RPMI7951 (cell line): ENCODE results near the gene C1orf53. TPM values are rescaled to one million over a fixed set of nuclear protein-coding genes. Genes with fewer than 3 reads are reported as not detected.
"Not testable (repeated sequence)": the region's sequence is repeated elsewhere in the genome, so short reads cannot be mapped to it uniquely, and the experiment has no call there.

Experiments
- DNase-seq: peaks from one replicate; pipeline ENCODE4 v3.0.0-alpha.2; 2012; ENCODE audit warnings: low read depth
- total RNA-seq: library from RNA; depleted of rRNA; stranded (reverse); fragments of >200 nt; shearing (Covaris generic); gene quantifications from 2 replicates; pipeline ENCODE4 v1.2.3, GENCODE V29; 2014; rRNA removed

C1orf53 gene
- 2.6 and 8.3 TPM in 2 replicates for total RNA-seq

DNA sequence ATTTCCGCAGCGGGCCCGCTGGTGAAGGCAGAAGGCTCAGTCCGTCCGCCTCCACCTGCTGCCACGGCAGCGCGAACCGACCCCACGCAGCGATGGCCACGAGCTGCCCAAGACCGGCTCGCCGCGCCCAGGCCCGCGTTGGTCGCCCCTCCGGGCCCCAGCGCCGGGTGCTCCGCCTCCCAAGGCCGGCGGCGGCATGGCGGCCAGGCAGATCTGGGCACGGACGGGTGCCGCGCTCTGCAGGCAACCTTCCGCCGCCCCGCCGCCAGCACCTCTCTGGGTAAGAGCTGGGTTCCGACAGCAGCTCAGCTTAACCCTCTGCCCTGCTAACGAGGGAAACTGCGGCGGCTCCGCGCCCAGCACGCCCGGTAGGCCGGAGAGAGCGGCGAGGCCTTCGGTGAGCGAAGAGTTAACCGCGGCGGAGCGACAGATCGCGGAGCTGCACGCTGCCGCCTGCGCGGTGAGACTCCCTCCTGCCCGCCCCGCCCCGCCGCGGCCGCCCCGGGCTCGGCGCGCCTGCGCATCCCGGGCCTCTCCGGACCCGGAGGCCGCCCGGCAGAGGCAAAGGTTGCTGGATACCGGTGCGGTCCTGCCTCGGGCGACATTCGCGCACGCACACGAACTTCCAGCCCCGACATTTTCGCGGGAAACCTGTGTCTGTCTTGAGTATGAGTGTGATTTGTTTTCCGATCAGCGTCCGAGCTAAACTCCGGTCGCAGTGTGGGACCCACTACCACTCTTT, at the start of gene C1orf53:
Gene C1orf53, plus strand, starts transcription at position 177 of the 742 bp plus-strand sequence. Its CDS starts 20 bp downstream, at position 197.
- peak; percentile 84 for DNase-seq

DNA sequence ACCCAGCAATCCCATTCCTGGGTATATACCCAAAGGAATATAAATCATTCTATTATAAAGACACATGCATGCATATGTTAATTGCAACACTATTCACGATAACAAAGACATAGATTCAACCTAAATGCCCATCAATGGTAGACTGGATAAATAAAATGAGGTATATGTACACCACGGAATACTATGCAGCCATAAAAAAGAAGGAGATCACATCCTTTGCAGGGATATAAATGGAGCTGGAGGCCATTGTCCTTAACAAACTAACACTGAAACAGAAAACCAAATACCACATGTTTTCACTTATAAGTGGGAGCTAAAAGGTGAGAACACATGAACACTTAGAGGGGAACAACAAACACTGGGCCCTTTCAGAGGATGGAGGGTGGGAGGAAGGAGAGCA, 46.7 kb upstream of the C1orf53 start:
- not testable (repeated sequence) for DNase-seq

DNA sequence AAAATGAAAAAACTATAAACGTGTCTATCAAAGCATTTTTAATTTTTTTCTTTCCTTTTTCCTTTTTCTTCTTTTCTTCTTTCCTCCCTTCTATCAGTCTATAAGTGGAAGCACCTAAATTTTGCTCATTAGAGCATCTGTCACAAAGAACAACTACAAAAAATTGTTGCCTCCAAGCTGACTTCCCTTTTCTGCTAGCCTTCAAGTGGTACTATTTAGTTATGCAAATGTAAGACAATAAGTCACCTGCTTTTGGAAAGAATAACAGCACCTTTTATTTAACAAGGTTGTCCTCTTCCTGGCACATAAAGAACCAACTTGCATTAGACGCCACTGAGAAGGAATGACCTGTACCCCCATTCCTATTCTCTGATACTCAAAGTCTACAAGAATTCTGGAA, 45.0 kb upstream of the C1orf53 start:
- DNase-seq: no peak

DNA sequence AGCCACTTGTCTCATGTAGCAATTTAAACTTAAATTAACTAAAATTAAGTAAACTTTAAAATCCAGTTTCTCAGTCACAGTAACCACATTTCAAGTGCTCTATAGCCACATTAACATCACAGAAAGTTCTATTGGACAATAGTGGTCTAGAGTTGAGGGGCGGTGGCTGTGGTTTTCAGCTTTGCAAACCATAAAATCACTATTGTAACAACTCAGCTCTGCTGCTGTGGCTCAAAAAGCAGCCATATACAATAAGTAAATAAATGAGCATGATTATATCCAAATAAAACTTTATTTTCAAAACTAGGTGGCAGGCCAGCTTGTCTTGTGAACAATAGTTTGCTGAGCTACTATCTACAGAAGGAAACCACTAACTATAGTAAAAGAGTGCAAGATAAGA, 43.4 kb upstream of the C1orf53 start:
- no peak for DNase-seq

DNA sequence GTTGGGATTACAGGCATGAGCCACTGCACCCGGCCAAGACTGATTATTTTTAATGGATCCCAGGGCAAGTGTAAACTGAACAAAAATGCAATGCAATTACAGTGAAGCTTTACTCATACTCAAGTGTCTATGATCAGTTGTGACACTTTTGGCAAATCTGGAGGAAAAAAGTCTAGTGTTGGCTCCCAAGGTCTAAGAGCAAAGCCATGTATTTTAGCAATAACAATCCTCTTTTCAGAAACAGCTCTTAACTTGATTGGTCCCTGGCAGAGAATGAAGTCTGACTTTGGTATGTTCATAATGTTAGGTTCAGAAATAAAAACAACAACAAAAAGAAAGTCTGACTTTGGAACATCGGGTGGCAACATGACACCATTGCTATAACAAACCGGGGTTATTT, 40.2 kb upstream of the C1orf53 start:
- no peak for DNase-seq

DNA sequence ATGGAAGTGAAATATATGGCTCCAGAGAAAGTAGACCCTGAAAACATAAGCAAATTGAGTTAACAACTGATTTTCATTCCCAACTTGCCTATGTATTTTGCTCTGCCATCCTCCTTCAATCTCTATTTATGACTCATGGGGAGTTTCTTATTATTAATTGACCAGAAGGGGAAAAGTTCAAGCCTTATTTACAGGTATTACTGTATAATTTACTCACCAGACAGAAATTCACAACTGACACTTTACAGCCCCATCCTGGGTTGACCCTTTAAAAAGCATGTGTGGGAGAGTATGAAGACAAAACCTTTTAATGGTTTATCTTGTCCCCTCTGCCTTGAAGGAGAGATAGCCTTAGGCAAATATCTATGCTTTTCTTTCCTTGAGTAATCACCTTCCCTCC, 39.8 kb upstream of the C1orf53 start:
- DNase-seq: no peak

DNA sequence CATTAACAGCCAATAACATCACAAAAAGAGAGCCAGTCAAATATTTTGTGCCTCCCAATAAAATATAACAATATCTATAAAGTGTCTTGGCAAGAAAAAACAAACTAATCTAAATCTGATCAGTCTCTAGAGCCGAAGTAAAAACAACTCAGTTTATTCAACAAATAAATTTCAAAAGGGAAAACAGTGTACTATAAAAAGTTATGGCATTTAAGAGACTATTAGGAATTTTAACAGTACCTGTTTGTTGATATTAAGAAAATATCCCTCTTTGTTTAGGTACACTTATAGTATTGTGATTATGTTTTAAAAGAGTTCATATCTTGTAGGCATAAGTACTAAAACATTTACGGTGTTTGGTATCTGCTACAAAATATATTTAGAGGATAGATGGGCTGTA, 36.6 kb upstream of the C1orf53 start:
- DNase-seq: no peak

DNA sequence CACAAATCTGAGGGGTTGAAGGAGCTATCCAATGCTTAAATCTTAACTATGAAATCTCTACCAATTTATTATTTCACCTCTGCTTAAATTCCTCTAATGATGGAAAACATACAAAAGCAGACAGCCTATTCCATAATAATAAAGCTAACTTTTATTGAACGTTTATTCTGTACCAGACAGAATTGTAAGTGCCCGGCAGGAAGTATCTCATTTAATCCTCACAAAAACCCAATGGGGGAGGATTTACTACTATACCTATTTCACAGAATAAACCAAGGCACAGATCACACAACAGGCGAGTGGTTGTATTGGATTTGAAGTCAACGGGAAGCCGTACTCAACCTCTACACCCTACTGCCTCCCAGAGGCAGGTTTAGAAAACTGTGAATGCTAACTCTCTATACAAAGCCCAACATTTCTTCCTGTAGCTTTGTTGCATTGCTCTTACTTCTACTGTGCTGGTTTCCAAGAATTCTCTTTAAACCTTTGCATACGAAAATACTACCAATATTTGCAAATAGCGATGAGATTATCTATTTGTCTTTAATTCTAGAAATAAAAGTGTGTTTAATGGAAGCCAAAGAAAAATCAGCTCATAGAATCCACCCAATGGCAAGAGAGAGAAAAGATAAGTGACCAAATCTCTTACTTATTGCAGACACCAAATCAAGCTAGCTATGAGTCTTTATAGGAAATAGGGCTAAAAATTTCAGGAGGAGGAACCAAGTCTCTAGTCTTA, 33.5 kb upstream of the C1orf53 start:
- peak; percentile 59 for DNase-seq

DNA sequence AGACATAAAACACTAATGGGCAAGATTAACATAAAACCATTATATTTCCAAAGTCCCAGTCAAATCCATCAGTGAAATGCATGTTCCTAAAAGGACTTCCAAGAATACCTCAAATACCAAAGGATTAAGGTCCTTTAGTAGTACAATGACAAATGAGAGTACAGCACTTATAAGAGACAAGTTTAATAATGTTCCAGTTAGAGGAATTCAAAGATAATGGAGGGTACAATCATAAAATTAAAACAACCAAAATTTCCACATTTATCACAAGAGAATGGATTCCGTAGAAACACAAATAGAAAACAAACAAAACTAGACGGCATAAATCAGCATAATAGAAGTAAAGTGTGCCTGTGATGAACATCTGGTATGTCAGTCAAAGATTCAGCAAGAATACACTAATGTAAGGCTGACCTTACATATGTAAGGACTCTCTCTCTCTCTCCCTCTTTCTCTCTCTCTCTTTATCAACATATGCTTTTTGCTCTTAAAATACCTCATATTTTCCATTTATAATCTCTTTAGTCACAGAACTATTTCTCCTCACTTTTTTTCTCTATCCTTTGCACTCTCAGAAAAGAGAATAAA, 32.8 kb upstream of the C1orf53 start:
- no peak for DNase-seq

DNA sequence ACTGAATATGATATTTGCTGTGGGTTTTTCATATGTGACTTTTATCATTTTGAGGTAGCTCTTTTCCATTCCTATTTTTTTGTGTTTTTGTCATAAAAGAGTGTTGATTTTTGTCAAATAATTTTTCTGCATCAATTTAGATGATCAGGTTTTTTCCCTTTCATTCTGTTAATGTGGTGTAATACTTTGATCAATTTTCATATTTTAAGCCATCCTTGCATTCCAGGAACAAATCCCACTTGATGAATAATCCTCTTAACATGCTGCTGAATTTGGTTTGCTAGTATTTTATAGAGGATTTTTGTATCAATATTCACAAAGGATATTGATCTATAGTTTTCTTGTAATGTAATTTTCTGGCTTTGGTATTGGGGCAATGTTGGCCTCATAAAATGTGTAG, 25.5 kb upstream of the C1orf53 start:
- no peak for DNase-seq

DNA sequence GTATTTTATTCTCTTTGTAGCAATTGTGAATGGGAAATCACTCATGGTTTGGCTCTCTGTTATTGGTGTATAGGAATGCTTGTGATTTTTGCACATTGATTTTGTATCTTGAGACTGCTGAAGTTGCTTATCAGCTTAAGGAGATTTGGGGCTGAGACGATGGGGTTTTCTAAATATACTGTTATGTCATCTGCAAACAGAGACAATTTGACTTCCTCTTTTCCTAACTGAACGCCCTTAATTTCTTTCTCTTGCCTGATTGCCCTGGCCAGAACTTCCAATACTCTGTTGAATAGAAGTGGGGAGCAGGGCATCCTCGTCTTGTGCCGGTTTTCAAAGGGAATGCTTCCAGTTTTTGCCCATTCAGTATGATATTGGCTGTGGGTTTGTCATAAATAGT, 22.0 kb upstream of the C1orf53 start:
- not testable (repeated sequence) for DNase-seq

DNA sequence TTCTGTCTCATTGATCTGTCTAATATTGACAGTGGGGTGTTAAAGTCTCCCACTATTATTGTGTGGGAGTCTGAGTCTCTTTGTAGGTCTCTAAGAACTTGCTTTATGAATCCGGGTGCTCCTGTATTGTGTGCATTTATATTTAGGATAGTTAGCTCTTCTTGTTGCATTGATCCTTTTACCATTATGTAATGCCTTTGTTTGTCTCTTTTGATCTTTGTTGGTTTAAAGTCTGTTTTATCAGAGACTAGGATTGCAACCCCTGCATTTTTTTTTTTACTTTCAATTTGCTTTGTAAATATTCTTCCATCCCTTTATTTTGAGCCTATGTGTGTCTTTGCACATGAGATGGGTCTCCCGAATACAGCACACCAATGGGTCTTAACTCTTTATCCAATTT, 20.2 kb upstream of the C1orf53 start:
- not testable (repeated sequence) for DNase-seq

DNA sequence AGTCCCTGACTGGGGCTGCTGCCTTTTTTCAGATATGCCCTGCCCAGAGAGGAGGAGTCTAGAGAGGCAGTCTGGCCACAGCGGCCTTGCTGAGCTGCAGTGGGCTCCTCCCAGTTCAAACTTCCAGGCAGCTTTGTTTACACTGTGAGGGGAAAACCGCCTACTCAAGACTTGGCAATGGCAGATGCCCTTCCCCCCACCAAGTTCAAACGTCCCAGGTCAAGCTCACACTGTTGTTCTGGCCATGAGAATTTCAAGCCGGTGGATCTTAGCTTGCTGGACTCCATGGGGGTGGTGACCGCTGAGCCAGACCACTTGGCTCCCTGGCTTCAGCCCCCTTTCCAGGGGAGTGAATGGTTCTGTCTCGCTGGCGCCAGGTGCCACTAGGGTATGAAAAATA, 18.3 kb upstream of the C1orf53 start:
- DNase-seq: no peak

DNA sequence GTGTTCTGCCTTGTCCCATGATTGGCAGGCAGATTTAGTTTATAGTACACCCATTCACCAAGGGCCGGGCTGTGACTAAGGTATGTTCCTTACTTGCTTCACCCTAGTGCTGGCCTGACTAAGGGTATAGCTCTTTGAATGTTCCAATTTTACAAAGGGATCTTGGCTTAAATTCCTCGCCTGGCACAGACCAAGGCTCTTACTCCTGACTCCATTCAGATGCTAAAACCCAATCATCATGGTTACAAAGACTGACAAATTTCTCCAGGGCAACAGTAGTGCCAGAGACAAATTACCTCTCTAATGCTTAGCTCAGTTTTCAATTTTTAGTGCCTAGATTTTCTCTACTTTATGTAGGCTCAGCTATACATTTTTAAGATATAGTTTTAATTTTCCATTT, 11.5 kb upstream of the C1orf53 start:
- DNase-seq: no peak

DNA sequence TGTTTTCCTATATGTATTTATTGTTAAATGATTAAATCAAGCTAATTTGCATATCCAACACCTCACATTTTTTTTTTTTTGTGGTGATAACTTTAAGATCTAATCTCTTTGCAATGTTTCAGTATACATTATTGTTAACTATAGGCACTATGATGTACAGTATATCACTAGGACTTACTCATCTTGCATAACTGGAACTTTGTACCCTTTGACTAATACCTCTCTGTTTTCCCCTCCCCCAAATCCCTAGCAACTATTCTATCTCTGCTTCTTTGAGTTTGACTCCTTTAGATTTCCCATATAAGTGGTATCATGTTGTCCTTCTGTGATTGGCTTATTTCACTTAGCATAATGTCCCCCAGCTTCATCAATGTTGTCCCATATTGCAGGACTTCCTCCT, 9.7 kb upstream of the C1orf53 start:
- no peak for DNase-seq

DNA sequence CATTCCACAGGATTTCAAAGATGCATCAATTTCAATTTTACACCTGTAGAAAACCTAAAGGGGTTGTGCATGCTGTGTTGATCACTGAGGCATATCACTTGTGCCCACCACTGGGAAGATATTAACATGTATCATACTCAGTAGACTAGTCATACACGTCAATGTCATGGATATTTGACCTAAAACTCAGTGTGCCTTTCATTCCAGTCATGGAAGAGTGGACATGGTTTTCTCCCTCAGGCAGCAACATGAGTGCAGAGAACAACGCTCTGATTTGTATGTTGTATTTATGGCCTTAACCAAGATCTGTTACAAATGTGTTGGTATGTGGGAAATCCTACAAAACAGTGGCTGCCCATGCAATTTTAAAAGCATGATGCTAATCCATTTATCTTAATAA, 6.1 kb upstream of the C1orf53 start:
- no peak for DNase-seq

DNA sequence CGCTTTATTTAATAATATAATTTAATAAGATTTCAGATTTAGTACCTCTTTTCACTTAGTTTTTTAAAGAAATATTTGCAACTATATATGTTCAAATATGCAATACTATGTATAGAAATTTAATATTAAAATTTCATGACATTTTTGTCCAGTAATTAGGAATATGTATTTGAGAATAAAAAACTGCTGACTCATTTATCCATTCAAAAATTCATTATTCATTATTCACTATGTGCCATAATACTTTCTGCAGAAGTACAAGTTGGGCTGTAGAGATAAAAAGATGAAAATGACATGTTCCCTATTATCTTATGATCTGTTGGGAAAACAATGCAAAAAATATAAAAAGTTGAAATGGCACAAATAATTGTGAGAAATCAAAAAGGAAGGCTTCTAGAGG, 3.4 kb upstream of the C1orf53 start:
- no peak for DNase-seq

DNA sequence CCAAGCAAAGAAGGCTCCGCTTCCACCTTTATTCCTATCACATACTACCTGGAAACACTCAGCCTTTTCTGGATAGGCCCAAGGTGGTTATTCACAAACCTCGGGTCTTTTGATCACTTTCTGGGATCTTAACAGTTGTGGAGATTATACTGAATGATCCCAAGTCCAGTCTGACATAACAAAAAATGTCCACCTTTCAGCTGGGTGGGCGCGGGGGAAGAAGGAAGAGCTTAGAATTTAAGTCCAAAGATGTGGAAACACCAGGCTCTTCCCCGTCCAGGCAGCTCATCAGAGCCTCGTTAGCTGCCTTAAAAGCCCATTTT, 338 bp upstream of the C1orf53 start:
- no peak for DNase-seq

DNA sequence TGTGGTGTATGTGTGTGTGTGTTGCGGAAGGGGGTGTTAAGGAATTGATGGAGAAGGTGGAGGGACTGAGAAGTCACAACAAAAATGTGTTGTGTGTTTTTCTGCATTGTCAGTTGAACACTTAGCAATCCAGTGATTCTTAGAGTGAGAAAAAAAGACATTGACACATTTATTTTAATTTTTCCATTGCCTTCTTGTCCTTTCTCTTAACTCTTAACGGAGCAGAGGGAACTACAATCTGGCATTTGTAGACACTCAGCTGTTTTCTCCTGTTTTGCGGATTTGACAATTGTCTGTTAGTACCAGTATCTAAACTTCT, 725 bp downstream of the C1orf53 start:
- DNase-seq: no peak

DNA sequence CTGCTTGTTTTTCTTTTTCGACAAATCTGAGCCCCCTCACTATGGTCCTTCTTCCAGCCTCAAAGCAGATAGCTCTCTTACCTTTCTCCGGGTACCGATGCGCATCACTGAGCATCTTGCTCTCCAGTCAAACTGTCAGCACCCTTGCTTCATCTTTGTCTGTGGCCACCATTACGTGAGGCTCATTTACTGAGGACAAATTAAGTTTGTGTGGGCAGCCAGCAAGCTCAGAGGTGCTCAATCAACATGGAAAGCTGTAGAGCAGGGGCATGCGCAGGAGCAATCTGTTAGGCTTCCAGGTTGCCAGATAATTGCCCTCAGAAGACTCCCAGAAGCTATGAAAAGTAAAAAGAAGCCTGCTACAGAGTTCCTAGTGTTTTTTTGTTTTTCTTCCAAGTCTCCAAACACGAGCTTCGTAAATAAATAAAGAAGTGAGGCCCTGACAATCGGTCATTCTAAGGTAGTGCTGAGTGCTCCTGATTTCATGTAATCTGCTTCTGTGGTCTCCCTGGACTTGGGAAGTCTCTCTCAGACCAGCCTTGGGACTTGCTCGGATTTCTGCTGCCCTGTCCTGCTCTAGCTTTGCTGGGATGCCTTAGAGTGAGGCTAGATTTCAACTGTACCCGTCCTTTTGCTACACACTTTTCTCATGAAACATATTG, 1.8 kb downstream of the C1orf53 start:
- no peak for DNase-seq

DNA sequence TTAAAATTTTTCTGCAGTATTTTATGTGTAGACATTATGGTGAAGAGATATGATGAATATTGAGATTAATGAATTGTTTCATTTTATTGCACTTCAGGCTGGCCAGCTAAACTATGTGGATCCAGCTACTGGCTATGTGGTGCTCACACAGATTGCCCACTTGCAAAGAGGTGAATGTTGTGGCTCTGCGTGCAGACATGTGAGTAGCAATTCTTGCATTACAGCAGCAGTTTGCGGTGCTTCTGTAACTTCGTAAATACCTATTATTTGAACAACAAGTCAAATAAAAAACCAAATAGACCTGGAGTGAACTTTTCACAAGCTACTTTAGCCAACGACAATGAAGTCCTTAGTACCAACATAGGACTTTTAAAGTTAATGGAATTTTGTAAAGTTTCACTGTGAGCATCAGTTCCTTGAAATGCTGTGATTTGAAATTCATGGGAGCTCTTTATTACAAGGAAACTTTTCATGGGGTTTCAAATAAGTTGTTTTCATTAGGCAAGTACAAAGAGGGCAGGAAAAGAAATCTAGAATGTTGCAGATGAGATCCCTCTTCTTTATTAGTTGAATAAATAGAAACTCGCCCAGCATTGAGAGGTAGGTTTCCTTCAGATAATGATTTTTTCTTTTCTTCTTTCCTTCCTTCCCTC, 3.4 kb downstream of the C1orf53 start:
- DNase-seq: no peak
